HG02943 (cell line): ENCODE measurements around the gene SAMD3.
"Not testable (repeated sequence)": the region's sequence is repeated elsewhere in the genome, so short reads cannot be mapped to it uniquely, and the experiment has no call there.

Experiments used
- ATAC-seq: cut with Tn5 transposase; IDR thresholded peaks from one replicate; pipeline ENCODE4 v1.9.1; 2021; ENCODE audit warnings: mild to moderate bottlenecking, low read depth, moderate library complexity; ENCODE audit not compliant: unreplicated experiment

SAMD3 gene

GRCh38 chr6:130212215-130212874 lies 10.4 kb downstream of the SAMD3 start:
- no peak for ATAC-seq

DNA sequence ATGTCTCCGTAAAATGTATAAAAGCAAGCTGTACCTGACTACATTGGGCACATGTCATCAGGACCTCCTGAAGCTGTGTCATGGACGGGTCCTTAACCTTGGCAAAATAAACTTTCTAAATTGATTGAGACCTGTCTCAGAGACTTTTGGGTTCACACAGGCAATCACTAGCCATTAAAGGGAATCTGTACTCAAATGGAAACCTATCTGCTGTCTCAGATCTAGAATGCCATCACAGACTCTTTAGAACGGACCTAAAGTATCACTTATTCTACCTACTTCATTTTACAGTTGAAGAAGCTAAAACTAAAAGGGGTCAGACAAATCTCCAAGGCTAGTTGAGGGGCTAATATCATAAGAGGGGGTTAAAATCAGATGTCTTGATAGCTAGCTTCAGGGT lies 11.1 kb downstream of the SAMD3 start:
- ATAC-seq, result no peak

- ATAC-seq, result no peak
These were observed 14.6 kb downstream of the SAMD3 start for GRCh38 chr6:130207979-130208649.

DNA sequence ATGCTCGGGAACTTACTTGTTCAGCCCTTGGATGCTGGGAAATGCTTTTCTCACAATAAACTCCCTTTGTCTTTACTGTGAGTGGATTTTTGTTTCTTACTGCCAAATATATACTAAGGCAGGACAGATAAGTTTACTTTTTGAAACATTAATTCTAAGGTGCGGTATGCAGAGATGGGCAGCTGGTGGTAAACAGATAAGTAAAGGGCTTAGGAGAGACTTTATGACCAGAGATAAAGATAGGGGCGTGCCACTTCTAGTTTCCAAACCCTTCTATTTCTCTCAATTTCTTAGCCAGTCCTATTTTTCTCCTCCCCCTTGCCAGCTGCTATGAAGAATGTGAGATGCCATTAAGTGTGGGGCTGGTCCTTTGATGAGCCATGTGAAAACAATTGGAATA lies 16.3 kb downstream of the SAMD3 start:
- no peak for ATAC-seq

DNA sequence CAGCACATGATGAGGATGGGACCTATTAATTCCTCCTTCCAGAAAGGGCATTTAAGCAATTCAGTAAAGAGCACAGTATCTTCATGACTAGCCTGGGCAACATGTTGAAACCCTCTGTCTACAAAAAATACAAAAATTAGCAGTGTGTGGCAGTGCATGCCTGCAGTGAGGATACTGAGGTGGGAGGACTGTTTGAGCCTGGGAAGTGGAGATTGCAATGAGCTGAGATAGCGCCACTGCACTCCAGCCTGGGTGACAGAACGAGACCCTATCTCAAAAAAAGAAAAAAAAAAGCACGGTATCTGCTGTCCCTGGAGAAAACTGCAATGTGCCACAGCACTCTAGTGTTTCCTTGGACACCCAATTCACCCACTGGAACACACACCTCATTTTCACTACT lies 18.4 kb downstream of the SAMD3 start:
- no peak for ATAC-seq

DNA sequence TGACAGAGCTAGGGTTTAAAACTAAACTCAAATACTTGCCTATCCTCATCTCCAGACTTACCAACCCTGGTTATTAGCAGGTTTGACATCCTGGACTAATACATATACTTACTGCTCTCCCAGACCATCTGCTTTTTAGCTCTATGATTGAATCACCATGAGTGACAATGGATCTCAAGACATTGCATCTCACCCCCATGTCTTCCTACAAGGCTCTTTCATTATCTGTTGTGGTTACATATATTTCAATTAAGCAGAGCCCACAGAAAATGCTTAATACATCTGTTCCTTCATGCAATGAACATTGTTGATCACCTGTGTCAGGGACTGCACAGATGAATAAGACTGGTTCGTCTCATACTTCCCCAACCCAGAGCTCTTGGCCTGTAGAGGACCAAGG lies 19.4 kb downstream of the SAMD3 start:
- ATAC-seq, result no peak

DNA sequence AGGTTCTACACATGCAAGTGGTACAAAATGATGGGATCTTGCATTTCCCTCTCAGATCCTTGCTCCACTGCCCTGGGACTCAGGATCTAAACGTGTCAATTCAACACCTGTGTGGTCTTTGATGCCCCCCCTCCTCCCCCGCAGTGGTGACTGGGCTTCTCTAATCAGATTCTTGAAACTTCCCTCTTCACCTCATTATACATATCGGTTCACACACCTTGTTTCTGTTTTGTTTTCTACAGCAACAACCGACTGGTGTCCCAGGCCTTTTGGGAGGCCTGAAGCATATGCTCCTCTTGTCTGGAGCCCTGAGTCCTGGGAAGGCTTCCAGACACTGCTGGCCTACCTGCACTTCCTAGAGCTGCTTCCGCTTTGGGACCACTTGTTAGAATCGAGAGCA lies 20.0 kb downstream of the SAMD3 start:
- ATAC-seq, result no peak

- no peak for ATAC-seq
These were observed 22.7 kb downstream of the SAMD3 start for GRCh38 chr6:130200020-130200419.

DNA sequence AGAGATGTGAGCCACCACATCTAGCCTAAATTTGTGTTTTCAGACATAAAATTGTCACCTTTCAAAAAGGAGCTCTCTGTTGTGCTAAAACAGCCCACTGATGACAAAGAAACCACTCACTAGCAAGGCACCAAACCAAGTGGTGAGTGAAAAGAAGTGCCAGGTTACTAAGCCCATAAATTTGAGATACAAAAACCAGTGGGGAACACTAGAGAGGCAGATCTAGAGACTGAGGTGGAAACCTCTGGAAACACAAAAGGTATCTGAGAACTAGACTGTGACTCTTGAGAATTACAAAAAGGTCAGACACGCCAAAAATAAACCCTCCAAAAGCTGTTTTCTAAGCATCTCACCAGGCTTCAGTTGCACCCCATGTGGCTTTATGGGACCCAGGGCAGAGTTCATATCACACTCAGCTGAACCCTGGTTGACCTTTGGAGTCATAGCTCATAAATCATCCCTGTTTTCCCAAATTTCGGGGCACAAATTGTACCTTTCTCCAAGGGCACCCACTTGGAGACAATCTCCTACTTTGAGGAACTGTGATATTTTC lies 24.2 kb downstream of the SAMD3 start:
- ATAC-seq, result no peak

DNA sequence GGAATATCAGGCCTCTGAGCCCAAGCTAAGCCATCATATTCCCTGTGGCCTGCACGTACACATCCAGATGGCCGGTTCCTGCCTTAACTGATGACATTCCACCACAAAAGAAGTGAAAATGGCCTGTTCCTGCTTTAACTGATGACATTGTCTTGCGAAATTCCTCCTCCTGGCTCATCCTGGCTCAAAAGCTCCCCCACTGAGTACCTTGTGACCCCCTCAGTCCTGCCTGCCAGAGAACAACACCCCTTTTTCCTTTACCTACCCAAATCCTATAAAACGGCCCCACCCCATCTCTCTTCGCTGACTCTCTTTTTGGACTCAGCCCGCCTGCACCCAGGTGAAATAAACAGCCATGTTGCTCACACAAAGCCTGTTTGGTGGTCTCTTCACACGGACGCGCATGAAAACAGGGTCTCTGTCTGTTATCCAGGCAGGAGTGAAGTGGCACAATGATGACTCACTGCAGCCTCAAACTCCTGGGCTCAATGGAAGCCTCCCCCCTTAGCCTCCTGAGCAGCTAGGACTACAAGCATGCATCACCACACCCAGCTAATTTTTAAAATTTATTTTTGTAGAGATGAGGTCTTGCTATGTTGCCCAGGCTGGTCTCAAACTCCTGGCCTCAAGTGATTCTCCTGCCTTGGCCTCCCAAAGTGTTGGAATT lies 24.8 kb downstream of the SAMD3 start:
- not testable (repeated sequence) for ATAC-seq

DNA sequence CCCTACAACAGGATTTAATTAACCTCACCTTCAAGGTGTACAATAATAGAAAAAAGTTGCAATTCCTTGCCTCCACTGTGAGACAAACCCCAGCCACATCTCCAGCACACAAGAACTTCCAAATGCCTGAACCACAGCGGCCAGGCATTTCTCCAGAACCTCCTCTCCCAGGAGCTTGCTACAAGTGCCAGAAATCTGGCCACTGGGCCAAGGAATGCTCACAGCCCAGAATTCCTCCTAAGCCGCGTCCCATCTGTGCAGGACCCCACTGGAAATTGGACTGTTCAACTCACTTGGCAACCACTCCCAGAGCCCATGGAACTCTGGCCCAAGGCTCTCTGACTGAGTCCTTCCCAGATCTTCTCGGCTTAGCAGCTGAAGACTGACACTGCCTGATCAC lies 28.3 kb downstream of the SAMD3 start:
- not testable (repeated sequence) for ATAC-seq

DNA sequence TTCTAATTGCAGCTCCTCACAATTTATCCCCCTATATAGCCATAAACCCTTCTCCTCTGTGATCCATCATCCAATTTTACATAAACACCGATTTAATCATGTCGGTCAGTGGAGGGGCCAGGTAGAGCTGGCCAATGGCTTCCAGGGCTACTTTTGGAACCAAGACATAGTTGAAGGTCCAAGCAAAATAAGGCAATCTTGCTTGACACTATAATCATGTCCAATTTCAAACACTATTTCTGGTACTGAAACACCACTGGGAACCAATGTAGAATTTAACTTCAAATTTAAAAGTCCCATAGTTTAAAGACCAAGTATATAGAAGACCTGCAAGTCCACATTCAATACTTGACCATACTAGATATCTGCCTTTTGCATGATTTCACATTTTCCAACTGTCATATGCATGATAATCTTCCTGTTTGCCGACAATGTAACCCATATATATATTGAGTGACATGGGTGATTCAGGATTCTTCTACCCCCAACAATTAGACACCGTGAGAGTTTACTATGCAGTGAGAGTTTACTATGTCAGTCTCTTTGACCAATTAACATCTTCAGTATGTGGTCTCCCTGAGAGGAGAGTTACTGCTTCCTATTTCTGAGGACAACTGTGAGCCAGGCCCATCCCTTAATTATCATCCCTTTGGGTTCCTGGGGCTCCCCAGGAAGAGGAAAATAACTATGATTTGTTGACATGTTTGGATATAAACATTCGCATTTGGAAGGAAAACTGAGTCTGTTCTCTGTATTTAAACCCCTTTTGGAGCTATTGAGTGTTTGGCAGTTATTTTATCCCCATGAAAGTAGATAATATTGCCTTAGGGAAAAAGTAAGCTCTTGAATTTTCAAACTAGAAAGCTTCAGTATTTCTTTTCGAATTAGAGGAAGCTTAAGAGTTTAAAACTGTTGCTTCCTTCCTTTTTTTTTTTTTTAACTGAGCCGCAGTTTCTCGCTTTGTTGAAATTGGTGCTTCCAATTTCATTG lies 31.8 kb downstream of the SAMD3 start:
- no peak for ATAC-seq

GRCh38 chr6:130189531-130190397 lies 33.0 kb downstream of the SAMD3 start:
- no peak for ATAC-seq

DNA sequence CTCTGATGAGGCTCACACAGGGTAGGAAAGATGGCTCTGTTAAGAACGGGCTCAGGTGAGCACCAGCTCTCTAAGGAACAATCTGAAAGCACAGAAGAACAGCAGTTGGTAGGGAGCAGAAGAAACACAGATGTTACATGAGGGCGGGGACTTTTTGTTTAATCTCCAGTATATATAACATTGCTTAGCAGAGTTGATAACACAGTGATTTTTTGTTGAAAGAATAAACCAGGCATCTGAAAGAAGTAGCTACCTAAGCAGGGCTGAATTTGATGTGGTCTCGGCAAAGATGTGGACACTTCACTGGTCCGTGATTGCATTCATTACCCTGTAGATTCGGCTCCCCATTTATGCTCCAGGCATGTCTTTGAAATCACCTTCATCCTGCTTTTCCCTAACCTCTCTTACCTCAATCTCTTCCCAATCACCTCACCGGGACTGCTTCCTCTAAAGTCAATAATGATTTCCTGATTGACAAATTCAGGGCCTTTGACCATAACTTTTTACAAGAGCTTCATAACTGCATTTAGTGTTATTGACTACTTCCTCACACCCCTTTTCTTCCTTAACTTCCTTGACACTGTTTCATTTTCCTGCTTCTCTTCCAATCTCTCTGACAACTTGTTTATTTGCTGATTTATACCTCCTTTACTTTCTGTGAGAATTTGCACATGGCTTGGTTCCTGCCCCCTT lies 34.4 kb downstream of the SAMD3 start:
- no peak for ATAC-seq

DNA sequence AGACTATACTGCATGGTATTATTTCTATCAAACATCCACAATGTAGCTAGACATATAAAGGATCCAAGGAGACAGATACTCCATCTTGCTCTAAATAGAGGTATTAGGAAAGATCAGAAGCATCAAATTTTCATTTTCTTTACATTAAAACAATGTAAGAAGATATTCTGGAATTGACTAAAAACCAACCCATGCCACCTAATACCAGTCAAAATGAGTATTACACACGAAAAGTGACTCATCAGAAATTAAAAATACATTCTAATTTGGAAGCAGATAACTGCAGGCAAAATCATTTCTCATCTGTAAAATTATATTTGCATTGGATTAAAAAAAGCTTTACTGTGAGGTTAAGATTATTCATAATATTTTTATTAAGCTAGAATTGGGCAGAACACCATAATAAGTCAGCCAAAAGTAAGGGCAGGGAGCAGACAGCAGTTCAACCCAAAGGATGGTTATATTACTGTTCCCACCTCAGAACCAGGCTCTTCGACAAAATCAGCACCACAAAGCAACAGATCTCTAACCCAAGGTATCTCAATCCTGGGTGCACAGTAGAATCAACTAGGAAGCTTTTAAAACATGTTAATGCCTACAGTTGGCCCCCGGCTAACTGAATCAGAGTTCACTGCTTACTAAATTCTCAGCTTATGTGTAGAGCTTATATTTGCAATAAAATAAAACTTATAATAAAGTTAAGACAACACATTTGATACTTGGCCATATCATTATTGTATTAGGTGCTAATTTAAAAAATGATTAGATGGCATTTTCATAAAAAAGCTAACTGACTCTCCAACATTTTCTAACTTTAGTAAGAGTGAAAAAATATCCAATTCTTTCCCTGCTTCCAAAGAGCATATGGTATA lies 35.2 kb downstream of the SAMD3 start:
- ATAC-seq, result no peak

- no peak for ATAC-seq
These were observed 37.1 kb downstream of the SAMD3 start for GRCh38 chr6:130185658-130186057.

DNA sequence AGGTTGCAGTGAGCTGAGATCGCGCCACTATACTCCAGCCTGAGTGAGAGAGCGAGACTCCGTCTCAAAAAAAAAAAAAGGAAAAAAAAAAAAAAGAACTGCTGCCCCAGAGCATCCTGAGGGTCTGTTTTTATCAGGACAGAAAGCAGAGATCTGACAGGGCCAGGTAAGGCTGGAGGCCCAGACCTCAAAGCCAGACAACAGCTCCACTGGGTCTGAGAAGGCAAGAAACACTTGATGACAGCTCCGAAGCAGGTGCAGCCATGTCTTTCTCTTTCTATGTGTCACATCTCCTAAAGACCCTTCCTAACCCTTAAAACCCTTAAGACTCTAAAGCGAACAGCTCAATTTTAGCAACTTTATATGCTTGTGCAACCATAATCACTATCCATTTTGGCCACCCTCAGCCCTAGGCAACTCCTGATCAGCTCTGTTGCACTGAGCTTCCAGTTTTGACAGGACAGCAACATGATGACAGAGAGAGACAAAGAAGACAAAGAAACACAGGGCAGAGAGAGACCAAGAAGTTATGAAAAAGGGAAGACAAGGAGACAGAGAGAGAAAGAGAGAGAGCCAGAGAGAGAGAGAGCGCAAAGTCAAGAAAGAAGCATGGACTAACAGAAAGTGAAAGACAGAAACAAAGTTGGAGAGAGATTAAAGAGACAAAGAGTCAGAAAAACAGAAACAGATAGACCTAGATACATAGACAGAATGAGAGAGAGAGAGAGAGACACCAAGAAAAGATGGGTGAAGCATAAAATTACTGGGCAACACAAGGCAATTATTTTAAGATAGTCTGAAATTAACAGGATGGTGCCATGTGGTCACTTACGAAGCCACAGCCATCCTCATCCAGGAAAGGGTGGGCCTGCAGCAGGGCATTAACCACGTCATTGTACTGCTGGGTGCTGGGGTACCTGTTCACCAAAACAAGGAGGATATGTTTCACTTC lies 39.2 kb downstream of the SAMD3 start:
- ATAC-seq, result no peak
